PFSK-1 (cell line): ENCODE measurements around the gene PXN.

ENCODE experiments used
- SIN3A ChIP-seq: IDR thresholded peaks from 2 replicates; pipeline ENCODE4 v1.6.1; 2012; ENCODE audit warnings: mild to moderate bottlenecking, low read length, moderate library complexity, borderline replicate concordance; ENCODE audit not compliant: insufficient read depth
- TF ChIP-seq, protein P1 (sequence below), 2 experiments: IDR thresholded peaks; 2 replicates each; pipeline versions ENCODE4 v1.6.1 to v1.8.0; 2011 to 2012; ENCODE audit warnings: low read depth in 2 of 2, low read length in 2 of 2, control low read depth in 1 of 2, inconsistent platforms in 1 of 2, mild to moderate bottlenecking in 1 of 2, moderate library complexity in 1 of 2; ENCODE audit not compliant: insufficient read depth in 1 of 2

DNA sequence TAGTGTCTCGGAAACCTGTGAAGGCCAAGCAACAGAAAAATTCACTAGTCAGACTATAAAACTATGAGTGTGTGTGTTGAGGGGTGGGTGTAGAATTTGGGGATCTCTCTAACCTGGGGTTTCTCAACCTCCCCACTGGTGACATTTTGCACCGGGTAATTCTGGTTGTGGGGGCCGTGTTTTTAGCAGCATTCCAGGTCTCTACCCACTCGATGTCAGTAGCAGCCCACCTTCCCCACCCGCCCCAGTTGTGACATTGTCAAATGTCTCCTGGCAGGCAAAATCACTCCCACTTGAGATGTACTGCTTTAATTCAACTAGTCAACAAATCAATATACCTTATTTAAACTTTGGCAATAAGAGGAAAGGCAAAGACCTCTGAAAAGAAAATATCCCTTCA lies 75.1 kb downstream of the PXN start:
- TF ChIP-seq, protein P1, sequence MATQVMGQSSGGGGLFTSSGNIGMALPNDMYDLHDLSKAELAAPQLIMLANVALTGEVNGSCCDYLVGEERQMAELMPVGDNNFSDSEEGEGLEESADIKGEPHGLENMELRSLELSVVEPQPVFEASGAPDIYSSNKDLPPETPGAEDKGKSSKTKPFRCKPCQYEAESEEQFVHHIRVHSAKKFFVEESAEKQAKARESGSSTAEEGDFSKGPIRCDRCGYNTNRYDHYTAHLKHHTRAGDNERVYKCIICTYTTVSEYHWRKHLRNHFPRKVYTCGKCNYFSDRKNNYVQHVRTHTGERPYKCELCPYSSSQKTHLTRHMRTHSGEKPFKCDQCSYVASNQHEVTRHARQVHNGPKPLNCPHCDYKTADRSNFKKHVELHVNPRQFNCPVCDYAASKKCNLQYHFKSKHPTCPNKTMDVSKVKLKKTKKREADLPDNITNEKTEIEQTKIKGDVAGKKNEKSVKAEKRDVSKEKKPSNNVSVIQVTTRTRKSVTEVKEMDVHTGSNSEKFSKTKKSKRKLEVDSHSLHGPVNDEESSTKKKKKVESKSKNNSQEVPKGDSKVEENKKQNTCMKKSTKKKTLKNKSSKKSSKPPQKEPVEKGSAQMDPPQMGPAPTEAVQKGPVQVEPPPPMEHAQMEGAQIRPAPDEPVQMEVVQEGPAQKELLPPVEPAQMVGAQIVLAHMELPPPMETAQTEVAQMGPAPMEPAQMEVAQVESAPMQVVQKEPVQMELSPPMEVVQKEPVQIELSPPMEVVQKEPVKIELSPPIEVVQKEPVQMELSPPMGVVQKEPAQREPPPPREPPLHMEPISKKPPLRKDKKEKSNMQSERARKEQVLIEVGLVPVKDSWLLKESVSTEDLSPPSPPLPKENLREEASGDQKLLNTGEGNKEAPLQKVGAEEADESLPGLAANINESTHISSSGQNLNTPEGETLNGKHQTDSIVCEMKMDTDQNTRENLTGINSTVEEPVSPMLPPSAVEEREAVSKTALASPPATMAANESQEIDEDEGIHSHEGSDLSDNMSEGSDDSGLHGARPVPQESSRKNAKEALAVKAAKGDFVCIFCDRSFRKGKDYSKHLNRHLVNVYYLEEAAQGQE (IDR thresholded peaks at IDR 0.05; ENCODE audit: insufficient read depth in 1 of 2, low read depth in 2 of 2, low read length in 2 of 2), result no peak
- TF ChIP-seq SIN3A, result no peak
